HG02870 (cell line): ENCODE measurements around the gene NUP93.
"Not testable (repeated sequence)": the region's sequence is repeated elsewhere in the genome, so short reads cannot be mapped to it uniquely, and the experiment has no call there.

Experiments
- ATAC-seq: cut with Tn5 transposase; IDR thresholded peaks from one replicate; pipeline ENCODE4 v1.9.1; 2021; ENCODE audit warnings: mild to moderate bottlenecking, moderate library complexity; ENCODE audit not compliant: unreplicated experiment

NUP93 gene

DNA sequence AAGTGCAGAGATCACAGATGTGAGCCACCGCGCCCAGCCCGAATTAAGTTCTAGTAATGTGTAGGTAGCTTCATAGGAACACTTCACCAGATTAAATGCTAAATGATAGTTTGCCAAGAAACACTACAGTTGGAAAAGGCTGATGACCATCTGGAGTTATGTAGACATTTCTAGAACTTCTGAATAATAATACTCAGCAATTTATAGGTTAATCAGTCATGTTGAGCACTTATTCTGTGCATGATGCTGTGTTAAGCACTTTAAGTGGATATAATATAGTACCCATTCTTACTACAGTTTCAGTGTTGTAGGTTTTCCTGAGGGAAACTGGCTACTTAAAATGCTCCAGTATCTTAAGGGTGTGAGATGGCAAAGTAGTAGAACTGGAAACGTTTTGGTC, 45.2 kb downstream of the NUP93 start:
- no peak for ATAC-seq

DNA sequence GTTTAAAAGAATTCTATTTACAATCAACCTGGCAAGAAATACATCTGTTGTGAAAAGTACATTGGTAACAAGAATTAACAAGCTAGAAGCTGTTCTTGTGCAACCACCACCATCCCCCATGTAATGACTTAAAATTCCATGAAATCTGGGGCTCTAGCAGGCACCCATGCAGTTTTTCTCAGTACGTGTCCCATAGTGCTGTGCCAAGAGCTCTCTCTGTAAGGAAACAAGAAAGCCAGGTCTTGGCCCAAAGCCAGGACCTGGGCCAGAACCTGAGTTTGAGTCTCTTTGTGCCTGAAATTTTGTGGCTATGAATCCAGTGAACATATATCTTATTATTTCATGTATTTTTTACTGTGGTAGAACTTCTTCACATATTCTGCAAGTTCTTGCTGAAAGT, 46.6 kb downstream of the NUP93 start:
- no peak for ATAC-seq

DNA sequence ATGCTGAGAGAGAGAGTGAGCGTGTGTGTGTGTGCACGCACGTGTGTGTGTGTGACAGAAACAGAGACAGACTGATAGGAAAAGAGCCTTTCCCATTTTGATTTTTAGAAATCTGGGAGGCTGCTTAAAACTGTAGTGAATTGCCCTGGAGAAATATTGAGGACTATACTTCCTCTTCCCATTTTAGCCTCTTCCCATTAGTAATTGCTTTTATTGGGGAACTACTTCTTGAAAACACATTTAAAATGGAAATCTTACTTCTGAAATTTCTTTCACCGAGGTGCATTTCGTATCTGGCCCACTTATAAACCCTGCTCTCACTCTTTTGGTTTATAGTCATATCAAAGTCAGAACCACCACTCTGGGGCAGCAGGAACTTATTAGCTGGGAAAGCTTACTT, 47.1 kb downstream of the NUP93 start:
- ATAC-seq: no peak

DNA sequence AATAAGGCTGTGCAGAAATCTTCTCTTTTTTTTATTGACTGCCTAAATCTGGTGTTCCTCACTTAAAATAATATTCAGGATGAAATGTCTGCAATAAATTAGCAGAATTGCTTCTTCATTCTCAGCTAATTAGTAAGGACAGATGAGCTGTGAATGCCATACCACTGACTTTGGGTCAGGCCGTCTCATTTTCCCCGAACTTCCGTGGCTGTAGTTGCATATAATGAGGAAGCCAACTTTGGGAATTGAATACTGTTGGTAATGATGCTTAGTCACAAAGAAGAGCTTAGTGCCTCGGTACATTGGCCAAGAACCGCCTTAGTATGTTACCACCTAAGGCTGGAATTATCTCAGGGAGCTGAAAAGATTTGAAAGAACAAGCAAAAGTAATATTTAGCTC, 47.6 kb downstream of the NUP93 start:
- no peak for ATAC-seq

DNA sequence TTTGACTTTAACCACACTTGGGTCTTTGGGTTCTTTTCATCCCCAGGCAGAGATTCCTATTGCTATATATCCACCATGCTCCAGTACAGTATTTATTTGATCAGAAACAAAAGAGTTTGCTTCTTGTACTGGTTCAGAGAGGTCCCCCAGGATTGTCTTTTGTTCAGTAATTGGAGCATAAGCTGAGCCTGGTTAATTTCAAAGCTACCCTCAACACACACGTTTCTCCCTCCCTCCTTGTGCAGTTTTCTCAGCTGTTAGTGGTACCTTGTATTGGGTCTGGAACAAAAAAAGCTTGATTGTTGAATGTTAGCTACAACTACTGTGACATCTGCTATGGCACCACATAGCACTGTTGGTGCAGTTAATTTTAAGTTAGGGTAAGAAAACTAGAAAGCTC, 50.0 kb downstream of the NUP93 start:
- ATAC-seq: no peak

DNA sequence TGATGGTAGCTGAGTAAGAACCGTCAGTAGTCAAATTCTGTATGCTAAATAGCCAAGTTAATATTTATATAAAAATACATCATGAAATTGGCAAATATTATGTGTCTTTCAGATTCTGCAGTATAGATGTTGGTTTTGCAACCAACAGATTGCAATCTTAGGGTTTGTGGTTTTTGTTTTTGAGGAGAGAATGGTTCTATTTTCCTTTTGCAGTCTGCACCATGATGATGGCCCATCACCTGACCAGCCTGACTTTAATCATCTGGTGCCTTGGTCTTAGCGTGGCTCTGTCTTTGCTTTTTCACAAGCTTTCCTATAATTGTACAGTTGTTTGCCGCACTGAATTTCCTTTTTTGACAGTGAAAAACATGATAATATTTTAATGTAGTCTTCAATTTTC, 50.7 kb downstream of the NUP93 start:
- ATAC-seq: no peak

DNA sequence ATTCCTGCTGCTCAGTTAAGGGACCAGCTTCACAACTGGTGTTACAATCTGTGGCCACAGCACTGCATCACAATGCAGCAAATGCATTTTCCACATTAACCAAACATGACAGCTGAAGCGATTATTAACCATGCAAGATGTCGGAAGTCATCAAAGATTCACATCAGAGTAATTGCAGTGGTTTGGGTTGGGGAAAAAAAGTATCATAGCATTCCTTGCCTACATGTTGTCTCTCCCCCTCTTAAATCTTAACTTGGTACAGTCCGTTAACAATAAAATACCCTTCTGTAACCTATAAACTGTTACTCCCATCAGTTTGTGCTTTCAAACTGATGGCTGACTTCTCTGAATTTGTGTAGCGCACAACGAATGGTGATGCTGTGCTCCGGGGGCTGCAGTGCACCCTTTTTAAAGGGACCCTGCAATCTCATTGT, 51.6 kb downstream of the NUP93 start:
- no peak for ATAC-seq

DNA sequence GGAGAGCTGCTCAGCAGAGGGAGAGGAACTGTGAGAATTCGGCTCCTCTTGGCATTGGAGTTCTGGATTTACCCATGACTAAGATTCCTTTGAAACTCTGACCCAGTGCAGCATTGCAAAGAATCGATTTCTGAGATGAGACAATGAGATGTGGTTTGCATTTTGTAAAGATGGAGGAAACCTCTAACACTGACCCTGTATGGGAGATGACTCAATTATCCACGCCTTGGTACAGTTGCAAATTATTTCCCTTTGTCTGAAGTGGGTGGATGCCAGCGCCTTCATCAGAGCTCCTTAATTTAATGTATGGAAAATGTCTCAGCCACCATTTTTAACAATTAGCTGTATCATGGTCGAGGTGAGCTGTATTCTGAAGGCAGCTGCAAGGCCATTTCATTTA, 53.4 kb downstream of the NUP93 start:
- no peak for ATAC-seq

DNA sequence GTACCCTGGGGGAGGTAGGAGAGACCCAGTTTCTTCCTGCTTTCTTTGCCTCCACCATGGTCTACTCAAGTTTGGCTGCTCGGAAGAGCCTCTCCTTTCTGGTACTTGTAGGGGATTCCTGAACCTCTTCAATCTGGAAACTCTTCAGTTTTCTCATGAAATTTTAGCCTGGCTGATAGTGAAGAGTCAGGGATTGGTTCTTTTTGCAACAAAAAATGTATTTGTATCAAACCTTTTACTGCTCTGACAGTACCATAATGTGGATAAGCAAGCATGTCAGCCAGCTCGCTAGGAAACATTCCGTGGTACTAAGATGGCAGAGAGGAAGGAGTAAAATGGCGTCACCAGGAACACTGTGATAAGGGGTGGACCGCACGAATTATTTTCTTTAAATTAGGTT, 55.4 kb downstream of the NUP93 start:
- ATAC-seq: no peak

DNA sequence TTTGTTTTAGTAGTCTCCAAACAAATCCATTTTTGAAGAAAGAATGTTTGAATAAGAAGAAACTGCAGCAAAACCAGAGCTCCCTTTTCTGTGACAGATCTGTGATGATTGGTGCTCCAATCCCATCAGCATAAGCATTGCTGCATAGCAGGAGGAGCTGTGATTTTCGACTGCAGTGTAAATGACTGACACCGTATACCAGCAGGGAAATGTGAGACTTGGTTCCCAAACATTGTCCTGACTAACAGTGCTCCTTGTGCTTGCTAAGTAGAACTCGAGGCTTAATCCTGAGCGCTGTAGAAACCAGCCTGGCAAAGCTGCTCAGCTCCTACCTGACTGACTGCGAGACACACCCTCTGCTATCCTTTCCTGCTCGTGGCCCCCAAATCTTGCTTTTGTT, 57.2 kb downstream of the NUP93 start:
- ATAC-seq: no peak

DNA sequence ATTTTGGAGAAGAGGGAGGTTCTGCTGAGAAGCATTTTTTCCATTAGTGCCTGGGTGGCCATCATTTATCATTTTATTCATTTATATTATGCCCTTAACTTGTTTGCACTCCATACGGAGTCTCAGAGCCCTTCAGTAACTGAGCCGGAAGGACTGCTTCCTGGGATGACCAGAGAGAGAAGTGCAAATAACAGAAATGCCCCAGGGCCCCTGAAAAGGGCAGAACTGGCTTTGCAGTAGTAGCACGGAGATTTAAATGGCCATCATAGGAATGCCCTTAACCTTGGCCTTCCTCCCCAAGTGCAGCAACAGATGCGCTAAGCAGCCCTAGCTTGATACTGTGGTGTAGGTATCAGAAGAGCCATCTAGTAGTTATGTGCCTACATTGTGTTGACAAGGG, 58.5 kb downstream of the NUP93 start:
- ATAC-seq: no peak

DNA sequence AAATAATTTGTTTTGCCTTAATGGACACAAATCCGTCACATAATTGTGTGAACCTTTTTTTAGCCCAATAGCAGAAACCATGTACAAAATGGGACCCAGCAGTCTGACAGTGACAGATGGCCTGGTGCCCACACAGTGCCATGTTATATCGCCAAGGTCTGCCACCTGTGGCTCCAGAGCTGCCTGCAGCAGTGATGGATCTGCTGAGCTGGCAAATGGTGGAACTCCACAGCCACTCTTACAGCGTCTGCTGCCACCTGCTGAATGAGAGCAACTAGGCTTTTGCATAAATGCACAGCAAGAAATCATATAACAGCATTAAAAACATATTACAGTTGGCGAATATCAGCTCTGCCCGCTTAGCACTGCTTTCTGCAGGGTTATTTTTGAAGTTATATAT, 59.4 kb downstream of the NUP93 start:
- ATAC-seq: no peak

DNA sequence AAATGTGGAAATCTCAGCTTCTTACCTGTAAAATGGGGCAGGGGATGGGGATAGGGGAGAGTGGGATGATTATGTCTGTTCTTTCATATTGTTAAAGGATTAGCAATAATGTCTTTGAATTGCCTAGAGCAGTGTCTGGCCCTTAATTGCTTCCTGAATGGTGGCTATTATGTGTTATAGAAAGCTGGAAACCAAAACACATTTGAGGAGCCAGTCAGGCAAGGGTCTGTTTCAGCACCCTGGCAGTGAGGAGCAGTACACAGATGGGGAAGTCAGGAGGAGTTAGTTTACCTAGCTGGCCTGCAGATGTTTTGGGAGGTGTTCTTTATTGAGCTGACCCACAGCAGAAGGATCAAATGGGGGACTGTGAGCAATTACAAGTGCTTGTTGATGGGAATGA, 63.0 kb downstream of the NUP93 start:
- no peak for ATAC-seq

DNA sequence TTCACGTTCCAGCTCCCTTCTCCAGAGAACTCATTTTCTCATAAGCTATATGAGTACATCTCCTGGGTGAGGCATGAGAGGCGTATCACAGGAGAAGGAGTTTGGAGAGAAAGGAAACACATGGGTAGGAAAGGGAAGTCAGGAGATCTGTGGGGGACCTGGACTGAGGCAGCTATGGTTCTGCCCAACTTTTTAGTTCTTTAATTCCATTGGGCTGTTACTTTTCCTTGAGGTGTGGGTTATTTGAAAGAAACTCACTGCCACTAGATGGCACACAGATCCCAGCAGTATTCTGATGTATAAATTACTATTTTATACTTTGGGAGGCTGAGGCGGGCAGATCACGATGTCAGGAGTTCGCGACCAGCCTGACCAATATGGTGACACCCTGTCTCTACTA, 63.6 kb downstream of the NUP93 start:
- ATAC-seq: no peak

DNA sequence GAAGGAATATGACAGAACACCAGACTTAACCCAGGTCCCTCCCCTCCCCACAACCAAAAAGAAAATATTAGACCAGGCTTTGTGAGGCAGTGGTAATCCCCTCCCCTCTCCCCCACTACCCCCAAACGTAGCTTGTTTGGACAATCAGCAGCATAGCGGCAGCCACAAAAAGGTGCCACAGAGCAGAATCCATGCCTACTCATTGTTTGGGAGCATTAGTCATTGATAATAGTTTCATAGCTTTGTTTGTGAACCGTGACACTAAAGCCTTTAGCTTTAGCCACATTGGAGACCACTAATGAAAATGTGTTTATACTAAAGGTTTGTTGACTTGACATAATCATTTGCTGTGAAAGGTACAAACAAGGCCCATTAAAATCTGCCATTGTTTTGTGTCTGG, 65.1 kb downstream of the NUP93 start:
- no peak for ATAC-seq

DNA sequence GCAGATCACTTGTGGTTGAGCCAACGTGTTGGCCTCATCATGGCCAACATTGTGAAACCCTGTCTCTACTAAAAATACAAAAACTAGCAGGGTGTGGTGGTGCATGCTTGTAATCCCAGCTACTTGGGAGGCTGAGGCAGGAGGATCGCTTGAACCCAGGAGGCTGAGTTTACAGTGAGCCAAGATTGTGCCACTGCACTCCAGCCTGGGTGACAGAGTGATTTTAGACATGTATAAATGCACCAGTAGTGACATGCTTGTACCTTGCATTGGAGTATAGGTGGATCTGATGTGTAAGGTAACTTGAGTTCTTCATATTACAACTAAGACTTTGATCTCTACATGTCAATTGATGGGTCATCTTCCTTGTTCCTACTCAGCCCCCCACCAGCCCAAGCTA, 67.1 kb downstream of the NUP93 start:
- not testable (repeated sequence) for ATAC-seq

DNA sequence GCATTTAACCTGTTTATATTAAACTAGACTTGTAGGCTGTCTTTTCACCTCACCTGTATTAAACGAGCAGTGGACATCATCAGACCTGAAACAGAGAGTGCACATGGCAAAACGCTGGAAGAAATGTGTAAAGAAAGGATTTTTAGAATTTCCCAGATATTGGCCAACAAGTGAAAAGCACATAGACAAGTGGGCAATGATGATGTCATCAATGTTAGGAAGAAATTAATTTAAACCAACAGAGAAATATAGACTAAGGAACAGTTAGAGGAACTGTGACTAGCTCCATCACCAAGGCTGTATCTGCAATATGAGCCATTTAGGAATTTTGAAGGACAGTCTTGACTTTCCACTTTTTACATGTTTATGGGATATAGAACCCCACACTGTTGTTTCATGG, 67.9 kb downstream of the NUP93 start:
- no peak for ATAC-seq

DNA sequence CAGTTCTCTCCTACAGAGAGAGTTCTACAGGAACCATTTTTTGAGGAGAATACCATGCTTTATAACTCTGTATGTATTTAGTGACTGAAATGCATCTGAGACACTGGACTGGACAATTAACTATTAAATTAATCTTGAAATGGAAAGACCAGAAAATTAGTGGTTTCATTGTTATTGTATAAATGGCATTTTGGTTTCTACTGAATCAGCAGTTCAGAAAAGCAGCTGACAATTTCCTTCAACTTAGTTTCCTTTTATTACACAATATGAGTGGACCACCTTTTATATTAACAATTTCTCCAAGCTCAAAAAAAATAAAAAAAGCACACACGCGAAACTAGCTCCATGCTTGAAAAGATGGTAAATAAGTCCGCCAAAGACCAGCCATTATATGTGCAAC, 69.0 kb downstream of the NUP93 start:
- no peak for ATAC-seq

DNA sequence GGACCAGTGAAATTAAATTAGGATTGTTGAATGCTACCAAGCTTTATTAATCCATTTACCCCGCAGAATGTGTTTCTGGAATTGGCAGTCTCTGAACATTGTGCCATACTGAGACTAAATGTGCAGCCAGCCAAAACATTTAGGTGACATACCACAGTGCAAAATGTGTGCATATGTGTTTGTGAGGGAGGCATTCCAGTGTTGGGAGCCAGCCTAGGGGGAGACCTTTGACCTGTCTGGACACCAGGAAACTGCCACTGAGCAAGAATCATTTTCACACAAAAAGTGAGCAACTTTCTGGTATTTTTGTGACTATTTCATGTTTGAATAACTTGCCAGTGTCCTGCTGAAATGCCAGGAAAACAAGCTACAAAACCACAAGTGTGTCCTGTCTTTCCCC, 70.4 kb downstream of the NUP93 start:
- ATAC-seq: no peak

DNA sequence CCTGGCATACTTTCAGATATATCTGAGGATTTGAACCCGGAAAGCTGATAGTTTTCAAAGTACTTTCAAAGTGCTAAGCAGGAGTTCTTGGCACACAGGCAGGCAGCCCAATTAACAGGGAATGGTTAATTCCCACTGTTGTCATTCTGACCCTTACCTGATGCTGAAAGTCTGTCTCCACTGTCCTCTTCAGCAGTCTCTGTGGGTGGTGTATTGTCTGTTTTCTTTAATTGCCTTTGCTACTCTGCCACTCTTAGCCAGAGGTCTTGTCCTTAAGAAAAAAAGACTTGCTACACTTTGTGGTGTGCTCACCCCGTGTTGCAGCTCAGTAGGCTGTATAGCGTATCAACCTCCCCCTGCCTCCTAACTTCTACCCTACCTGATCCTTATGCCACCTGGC, 71.8 kb downstream of the NUP93 start:
- no peak for ATAC-seq

DNA sequence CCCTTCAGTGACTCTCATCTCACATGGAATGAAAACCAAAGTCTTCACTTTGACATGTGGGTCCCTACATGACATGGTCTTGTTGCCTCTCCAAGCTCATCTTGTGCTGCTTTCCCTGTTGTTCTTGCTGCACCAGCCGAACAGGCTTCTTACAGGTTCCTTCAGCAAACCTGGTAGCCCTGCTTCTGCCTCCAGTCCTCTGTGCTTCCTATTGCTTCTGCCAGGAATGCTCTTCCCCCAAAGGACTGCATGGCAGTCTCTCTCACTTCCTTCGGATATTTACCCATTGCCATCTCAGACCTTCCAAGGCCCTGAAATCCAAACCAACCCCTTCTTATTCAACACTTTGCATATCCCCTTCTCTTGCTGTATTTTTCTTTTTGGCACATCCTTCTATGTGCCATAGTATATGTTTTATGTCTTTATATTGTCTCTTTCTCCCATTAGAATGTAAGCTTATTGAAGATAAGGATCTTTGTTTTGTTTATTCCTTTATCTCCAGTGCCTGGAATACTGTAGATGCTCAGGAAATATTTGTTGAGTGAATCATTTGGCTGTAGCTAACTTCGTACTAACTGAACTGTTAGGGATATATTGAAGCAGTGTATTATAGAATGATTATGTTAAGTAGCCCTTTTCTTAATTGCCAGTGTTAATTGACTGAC, 77.2 kb downstream of the NUP93 start:
- ATAC-seq: no peak

DNA sequence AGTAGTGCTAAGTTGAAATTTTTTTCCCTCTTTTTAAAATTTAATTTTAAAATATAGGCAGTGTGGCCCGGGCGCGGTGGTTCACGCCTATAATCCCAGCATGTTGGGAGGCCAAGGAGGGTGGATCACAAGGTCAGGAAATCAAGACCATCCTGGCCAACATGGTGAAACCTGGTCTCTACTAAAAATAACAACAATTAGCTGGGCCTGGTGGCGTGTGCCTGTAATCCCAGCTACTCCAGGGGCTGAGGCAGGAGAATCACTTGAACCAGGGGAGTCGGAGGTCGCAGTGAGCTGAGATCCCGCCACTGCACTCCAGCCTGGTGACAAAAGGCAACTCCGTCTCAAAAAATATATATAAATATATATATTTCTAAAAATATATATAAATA, 77.7 kb downstream of the NUP93 start:
- not testable (repeated sequence) for ATAC-seq

DNA sequence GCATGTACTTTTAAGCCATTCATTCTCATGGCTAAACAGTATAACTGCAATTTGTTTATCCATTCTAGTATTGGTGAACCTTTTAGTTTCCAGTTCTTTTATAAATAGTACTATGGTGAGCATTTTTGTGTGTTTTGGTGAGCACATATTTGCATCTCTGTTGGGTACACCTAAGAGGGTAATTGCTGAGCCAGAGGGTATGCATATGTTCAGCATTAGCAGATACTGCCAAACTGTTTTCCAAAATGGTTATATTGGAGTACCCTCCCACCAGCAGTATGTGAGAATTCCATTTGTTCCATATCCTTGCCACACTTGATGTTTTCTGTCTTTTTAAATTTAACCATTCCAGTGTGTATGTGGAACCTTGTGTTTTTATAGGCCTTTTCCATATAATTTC, 81.0 kb downstream of the NUP93 start:
- ATAC-seq: no peak

DNA sequence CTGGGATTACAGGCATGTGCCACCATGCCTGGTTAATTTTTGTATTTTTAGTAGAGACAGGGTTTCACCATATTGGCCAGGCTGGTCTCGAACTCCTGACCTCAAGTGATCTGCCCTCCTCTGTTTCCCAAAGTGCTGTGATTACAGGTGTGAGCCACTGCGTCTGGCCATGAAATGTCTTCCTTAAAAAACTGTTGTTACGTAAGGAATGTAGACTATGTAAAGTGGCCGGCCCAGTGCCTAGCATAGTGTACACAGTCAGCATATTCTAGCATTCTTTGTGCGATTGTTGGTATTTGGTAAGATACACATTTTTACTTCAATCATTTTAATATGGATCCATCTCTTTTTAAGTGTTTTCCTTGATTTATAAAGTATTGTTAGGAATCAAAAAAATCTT, 81.7 kb downstream of the NUP93 start:
- not testable (repeated sequence) for ATAC-seq
